Measurements from ENCODE around the gene BRWD1. TPM values are rescaled to one million over a fixed set of nuclear protein-coding genes. Genes with fewer than 3 reads are reported as not detected.
A peak's percentile ranks its signal among the peaks of the same experiment; 100 is the strongest.

BRWD1 gene
- total and polyA plus RNA-seq, 10 donors: 7.2 to 98.0 (median 55.7) TPM

DNA sequence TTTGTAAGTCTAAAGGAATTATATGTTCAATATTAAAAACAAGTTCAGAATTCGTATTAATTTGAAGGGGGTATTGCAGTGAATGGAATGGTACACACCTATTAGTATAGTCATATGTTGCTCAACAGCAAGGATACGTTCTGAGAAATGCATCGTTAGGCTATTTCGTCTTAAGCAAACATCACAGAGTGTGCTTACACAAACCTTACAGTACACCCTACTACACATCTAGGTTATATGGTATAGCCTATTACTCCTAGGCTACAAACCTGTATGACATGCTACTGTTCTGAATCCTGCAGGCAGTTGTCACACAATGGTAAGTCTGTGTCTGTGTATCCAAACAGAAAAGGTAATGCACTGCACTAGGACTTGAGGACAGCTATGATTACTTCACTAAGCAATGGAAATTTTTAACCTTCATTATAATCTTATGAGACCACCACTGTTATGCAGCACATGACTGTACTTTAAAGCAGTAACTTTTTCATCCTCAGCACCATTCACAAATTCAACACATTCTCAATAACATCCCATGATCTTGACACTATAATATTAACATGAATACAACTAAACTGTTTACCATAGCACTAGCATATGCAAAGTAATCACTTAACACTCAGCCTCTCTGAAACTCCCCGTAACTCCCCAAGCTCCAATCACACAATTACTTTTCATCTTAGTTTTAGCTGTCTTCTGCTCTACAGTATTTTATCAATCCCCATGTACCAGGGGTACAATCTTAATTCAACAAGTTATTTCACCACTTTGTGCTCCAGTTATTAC is 115.8 kb downstream of the BRWD1 start:
- no peak for DNase-seq
- Histone ChIP-seq H3K9me3 (no peaks in the 10 kb centered on the region), H3K27ac (no peak overlapping the region), H3K4me1 (peaks cover 0 to 18% (median 12%) of the 10 kb centered on the region in 6 donors), H3K4me3 (no peak overlapping the region), H3K27me3 (replicated peaks in 1 of 7) (no peaks in the 10 kb centered on the region), H3K36me3 (peaks cover 5 to 97% (median 62%) of the 10 kb centered on the region in 6 donors)
- TF ChIP-seq, protein P1, sequence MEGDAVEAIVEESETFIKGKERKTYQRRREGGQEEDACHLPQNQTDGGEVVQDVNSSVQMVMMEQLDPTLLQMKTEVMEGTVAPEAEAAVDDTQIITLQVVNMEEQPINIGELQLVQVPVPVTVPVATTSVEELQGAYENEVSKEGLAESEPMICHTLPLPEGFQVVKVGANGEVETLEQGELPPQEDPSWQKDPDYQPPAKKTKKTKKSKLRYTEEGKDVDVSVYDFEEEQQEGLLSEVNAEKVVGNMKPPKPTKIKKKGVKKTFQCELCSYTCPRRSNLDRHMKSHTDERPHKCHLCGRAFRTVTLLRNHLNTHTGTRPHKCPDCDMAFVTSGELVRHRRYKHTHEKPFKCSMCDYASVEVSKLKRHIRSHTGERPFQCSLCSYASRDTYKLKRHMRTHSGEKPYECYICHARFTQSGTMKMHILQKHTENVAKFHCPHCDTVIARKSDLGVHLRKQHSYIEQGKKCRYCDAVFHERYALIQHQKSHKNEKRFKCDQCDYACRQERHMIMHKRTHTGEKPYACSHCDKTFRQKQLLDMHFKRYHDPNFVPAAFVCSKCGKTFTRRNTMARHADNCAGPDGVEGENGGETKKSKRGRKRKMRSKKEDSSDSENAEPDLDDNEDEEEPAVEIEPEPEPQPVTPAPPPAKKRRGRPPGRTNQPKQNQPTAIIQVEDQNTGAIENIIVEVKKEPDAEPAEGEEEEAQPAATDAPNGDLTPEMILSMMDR (IDR thresholded peaks at IDR 0.05 in 8 of 11, conservative IDR thresholded peaks at IDR 0.05 in 3 of 11): no peak
- TF ChIP-seq POLR2A (IDR thresholded peaks at IDR 0.05) (no peak), POLR2AphosphoS5 (IDR thresholded peaks at IDR 0.05) (no peak)
- intact Hi-C loops (cut with DNase I; ENCODE audit: low total_unique reads): no loop called here
- 75 to 93% (median 86%) methylated on average over 5 of the region's 5 CpGs for WGBS, 5 donors

DNA sequence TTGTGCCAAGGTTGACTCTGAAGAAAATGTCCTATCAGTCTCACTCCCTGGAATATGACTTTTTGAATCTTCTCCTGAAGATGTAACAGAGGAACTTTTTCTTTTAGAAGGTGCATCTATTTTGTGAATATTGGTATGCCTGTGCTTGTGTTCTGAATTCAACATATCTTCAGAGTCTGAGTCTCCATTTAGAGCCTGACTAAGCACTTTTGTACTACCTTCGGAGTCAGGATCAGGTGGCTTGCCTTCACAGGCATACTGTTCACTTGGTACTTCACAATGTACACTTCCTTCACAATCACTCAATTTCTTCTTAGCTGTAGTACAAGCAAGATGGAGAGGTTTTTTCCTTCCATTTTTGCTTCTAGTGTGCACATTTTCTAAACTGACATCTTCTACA is 116.6 kb downstream of the BRWD1 start:
- intact Hi-C loops (cut with DNase I; ENCODE audit: low total_unique reads): no loop called here
- peaks cover 5 to 89% (median 56%) of the 10 kb centered on the region in 6 donors for H3K36me3 ChIP-seq
- peaks cover 0 to 18% (median 12%) of the 10 kb centered on the region in 6 donors for H3K4me1 ChIP-seq
- no peak for TF ChIP-seq POLR2A (IDR thresholded peaks at IDR 0.05)
- no peak for TF ChIP-seq POLR2AphosphoS5 (IDR thresholded peaks at IDR 0.05)
- TF ChIP-seq, protein P1 (IDR thresholded peaks at IDR 0.05 in 8 of 11, conservative IDR thresholded peaks at IDR 0.05 in 3 of 11): no peak
- no peaks in the 10 kb centered on the region for H3K27me3 ChIP-seq (replicated peaks in 1 of 7)
- DNase-seq: no peak
- H3K27ac ChIP-seq: peak overlapping the region in 7 of 8 donors; percentile 23 to 60 (median 39)
- no peaks in the 10 kb centered on the region for H3K9me3 ChIP-seq
- 84 to 98% (median 91%) methylated on average over 1 of the region's 1 CpG for WGBS, 5 donors
- no peak overlapping the region for H3K4me3 ChIP-seq

DNA sequence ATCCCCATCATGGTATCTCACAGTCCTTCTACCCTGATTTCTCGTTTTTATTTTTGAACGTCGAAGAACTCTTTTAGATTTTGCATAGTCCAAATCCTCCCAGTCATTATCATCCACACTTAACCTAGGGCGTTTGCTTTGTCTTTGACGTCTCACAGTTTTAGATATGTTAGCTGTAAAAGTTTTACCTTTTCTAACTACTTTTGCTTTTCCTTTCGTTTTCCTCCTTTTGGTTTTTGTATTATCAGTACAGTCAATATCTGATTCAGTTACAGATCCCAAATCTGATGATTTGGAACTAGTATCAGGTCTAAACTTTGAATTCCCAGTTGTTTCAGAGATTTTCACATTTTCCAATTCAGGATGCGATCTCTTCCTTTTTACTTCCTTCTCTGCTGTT is 117.1 kb downstream of the BRWD1 start:
- H3K36me3 ChIP-seq: peaks cover 5 to 84% (median 52%) of the 10 kb centered on the region in 6 donors
- 70 to 78% (median 75%) methylated on average over 7 of the region's 7 CpGs for WGBS, 5 donors

DNA sequence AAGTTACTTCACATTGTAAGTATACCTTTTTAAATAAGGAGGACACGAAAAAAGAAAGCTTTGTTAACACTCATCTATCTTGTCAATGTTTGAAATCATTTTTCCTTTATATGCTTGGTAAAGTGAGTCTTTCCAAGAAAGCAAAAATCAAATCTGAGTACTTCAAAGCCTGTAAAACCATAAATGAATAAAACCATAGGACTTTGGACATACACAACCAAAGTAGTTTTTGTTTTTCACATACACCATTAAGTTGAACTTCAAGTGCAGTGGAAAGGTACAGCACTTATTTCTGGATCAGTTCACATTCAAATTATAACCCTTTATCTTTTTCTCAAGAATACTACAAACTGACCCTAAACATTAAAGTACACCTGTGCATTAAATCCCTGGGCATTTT is 120.1 kb downstream of the BRWD1 start:
- TF ChIP-seq POLR2AphosphoS5 (IDR thresholded peaks at IDR 0.05) (no peak), POLR2A (IDR thresholded peaks at IDR 0.05) (no peak)
- TF ChIP-seq, protein P1 (IDR thresholded peaks at IDR 0.05 in 8 of 11, conservative IDR thresholded peaks at IDR 0.05 in 3 of 11): no peak
- WGBS, 5 donors: 91 to 100% (median 94%) methylated on average over 1 of the region's 1 CpG
- no peak overlapping the region for H3K27ac ChIP-seq
- H3K9me3 ChIP-seq: no peaks in the 10 kb centered on the region
- peaks cover 0 to 55% (median 24%) of the 10 kb centered on the region in 6 donors for H3K36me3 ChIP-seq
- H3K4me3 ChIP-seq: no peak overlapping the region
- H3K27me3 ChIP-seq (replicated peaks in 1 of 7): no peaks in the 10 kb centered on the region
- no peak for DNase-seq
- H3K4me1 ChIP-seq: peaks cover 0 to 18% (median 12%) of the 10 kb centered on the region in 6 donors
- intact Hi-C loops (cut with DNase I; ENCODE audit: low total_unique reads): no loop called here

More for the DNA sequence above, 117.1 kb downstream of the BRWD1 start:
- peak overlapping the region in 1 of 8 donors; percentile 24 for H3K4me3 ChIP-seq
- H3K9me3 ChIP-seq: no peaks in the 10 kb centered on the region
- intact Hi-C loops (cut with DNase I; ENCODE audit: low total_unique reads): no loop called here
- DNase-seq: no peak
- peaks cover 0 to 18% (median 12%) of the 10 kb centered on the region in 6 donors for H3K4me1 ChIP-seq
- TF ChIP-seq POLR2AphosphoS5 (IDR thresholded peaks at IDR 0.05): no peak
- TF ChIP-seq POLR2A (IDR thresholded peaks at IDR 0.05): no peak
- TF ChIP-seq, protein P1 (IDR thresholded peaks at IDR 0.05 in 8 of 11, conservative IDR thresholded peaks at IDR 0.05 in 3 of 11): no peak
- peak overlapping the region in 7 of 8 donors; percentile 23 to 60 (median 39) for H3K27ac ChIP-seq
- no peaks in the 10 kb centered on the region for H3K27me3 ChIP-seq (replicated peaks in 1 of 7)
